GM19239 (cell line): Measurements from ENCODE around the gene ANTXR1.

ENCODE experiments used
- DNase-seq: peaks from one replicate; pipeline ENCODE4 v3.0.0; 2011; ENCODE audit warnings: low spot score; ENCODE audit not compliant: insufficient read length
- FAIRE-seq: peaks from 2 replicates; lab custom pipeline; 2011; peaks lifted over from hg19 to GRCh38; lab: Jason Lieb, UNC

ANTXR1 gene

DNA sequence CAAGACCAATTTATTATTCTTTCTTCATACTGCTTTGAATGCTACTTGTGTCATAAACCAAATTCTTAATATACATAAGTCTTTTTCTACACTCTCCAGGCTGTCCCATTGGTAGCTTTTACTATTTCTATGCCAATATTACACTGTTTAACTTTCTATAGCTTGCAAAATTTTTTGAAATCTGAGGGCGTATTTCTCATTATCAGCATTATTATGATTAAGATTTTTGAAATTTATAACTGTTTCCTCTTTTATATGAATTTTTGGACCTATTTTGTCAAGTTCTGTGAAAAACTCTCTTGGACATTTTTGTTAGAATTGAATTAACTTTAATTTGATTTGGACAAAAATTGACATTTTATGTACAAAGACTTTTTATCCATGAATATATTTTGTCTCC is 275.4 kb downstream of the ANTXR1 start:
- no peak for DNase-seq
- no peak for FAIRE-seq

- FAIRE-seq = no peak
- DNase-seq = no peak
These were observed 278.1 kb downstream of the ANTXR1 start for GRCh38 chr2:69291004-69291650.

GRCh38 chr2:69291721-69292120 is 278.7 kb downstream of the ANTXR1 start:
- no peak for FAIRE-seq
- no peak for DNase-seq

GRCh38 chr2:69292256-69292655 is 279.3 kb downstream of the ANTXR1 start:
- FAIRE-seq = no peak

GRCh38 chr2:69296421-69296820 is 283.4 kb downstream of the ANTXR1 start:
- DNase-seq (no peak), FAIRE-seq (no peak)

More at GRCh38 chr2:69292256-69292655, 279.3 kb downstream of the ANTXR1 start:
- no peak for DNase-seq

DNA sequence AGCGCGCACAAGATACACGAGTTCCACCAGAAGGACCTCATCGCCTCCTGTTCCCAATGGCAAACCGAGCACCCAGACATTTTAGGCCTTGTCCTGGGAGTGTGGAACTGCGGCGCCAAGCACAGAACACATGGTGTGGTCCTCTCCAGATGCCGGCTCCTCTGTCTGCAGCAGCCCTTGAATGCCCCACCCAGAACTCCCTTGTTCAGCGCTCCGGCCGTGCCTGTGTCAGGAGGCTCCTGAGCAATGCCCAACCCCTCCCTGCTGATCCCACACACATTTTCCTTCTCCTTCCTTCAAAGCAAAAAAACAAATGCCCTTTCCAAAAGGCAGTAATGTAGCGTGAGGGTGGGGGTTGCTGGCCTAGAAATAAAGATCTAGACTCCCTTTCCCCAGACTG is 284.2 kb downstream of the ANTXR1 start:
- DNase-seq (no peak), FAIRE-seq (no peak)

- no peak for DNase-seq
- no peak for FAIRE-seq
These were observed 285.3 kb downstream of the ANTXR1 start for GRCh38 chr2:69298261-69298660.

DNA sequence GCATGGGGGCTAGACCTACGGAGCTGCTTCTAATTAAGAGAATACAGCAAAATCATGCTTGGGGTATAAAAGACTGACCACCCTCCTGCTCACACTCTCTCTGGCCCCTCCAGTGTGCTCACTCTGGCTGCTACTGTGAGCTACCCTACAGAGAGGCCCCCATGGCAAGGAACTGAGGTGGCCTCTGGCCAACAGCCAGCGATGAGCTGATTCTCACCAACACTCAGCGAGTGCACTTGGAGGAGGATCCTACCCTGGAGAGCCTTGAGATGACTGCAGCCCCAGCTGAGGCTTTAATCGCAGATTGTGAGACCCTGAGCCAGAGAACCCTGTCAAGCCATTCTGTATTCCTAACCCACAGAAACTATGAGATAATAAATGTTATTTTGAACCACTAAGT is 285.9 kb downstream of the ANTXR1 start:
- DNase-seq (no peak), FAIRE-seq (no peak)
